Dendritic cell treated with granulocyte-macrophage colony-stimulating factor and Interleukin-4, amounts not matched to agents 40 ng/mL and 50 ng/mL, for 4 days (primary cell): ENCODE results near the gene HMCN2.

Source experiments
- H3K27ac Mint-ChIP-seq: one replicate; pipeline ENCODE4 v1.8.0; 2022; ENCODE audit warnings: mild to moderate bottlenecking, mixed read lengths
- H3K27me3 Mint-ChIP-seq: one replicate; pipeline ENCODE4 v1.8.0; 2022; ENCODE audit warnings: mild to moderate bottlenecking, mixed read lengths
- H3K36me3 Mint-ChIP-seq: one replicate; pipeline ENCODE4 v1.8.0; 2022; ENCODE audit warnings: low read depth, mixed read lengths
- H3K4me1 Mint-ChIP-seq: one replicate; pipeline ENCODE4 v1.8.0; 2022; ENCODE audit warnings: low read depth, mixed read lengths
- H3K4me3 Mint-ChIP-seq: one replicate; pipeline ENCODE4 v1.8.0; 2022; ENCODE audit warnings: mild to moderate bottlenecking, moderate library complexity, mixed read lengths
- H3K9me3 Mint-ChIP-seq: one replicate; pipeline ENCODE4 v1.8.0; 2022; ENCODE audit warnings: mixed read lengths
- intact Hi-C: fragments of 100-400 bp; cut with micrococcal nuclease; formaldehyde crosslinking; loops from one replicate; pipeline ENCODE4 v1.15.0; 2022

HMCN2 gene

GRCh38 chr9:130360672-130361071 lies 95.1 kb downstream of the HMCN2 start:
- H3K36me3 Mint-ChIP-seq, result no peaks in the 10 kb centered on the region
- H3K9me3 Mint-ChIP-seq, result no peaks in the 10 kb centered on the region
- no peaks in the 10 kb centered on the region for H3K4me1 Mint-ChIP-seq
- H3K27me3 Mint-ChIP-seq, result no peaks in the 10 kb centered on the region
- H3K27ac Mint-ChIP-seq, result no peak overlapping the region
- no peak overlapping the region for H3K4me3 Mint-ChIP-seq
- intact Hi-C loops, result no loop called here

GRCh38 chr9:130361873-130362362 lies 96.4 kb downstream of the HMCN2 start:
- no peaks in the 10 kb centered on the region for H3K4me1 Mint-ChIP-seq
- H3K9me3 Mint-ChIP-seq, result no peaks in the 10 kb centered on the region
- H3K4me3 Mint-ChIP-seq, result no peak overlapping the region
- H3K27me3 Mint-ChIP-seq, result no peaks in the 10 kb centered on the region
- no peak overlapping the region for H3K27ac Mint-ChIP-seq
- intact Hi-C loops, result no loop called here
- H3K36me3 Mint-ChIP-seq, result no peaks in the 10 kb centered on the region

- intact Hi-C loops, result no loop called here
- H3K4me3 Mint-ChIP-seq, result no peak overlapping the region
- H3K9me3 Mint-ChIP-seq, result no peaks in the 10 kb centered on the region
- H3K36me3 Mint-ChIP-seq, result no peaks in the 10 kb centered on the region
- H3K27ac Mint-ChIP-seq, result no peak overlapping the region
- H3K27me3 Mint-ChIP-seq, result no peaks in the 10 kb centered on the region
- no peaks in the 10 kb centered on the region for H3K4me1 Mint-ChIP-seq
Observed at GRCh38 chr9:130362691-130363090, 97.1 kb downstream of the HMCN2 start.

- no peak overlapping the region for H3K27ac Mint-ChIP-seq
- no peak overlapping the region for H3K4me3 Mint-ChIP-seq
- peaks cover 9% of the 10 kb centered on the region for H3K27me3 Mint-ChIP-seq
- intact Hi-C loops, result no loop called here
- no peaks in the 10 kb centered on the region for H3K4me1 Mint-ChIP-seq
- no peaks in the 10 kb centered on the region for H3K36me3 Mint-ChIP-seq
- H3K9me3 Mint-ChIP-seq, result no peaks in the 10 kb centered on the region
Observed at GRCh38 chr9:130363755-130364404, 98.3 kb downstream of the HMCN2 start.

GRCh38 chr9:130364619-130365322 lies 99.2 kb downstream of the HMCN2 start:
- H3K4me3 Mint-ChIP-seq, result no peak overlapping the region

GRCh38 chr9:130365323-130365721 lies 99.8 kb downstream of the HMCN2 start:
- H3K4me3 Mint-ChIP-seq, result no peak overlapping the region
- H3K36me3 Mint-ChIP-seq, result no peaks in the 10 kb centered on the region
- no peaks in the 10 kb centered on the region for H3K9me3 Mint-ChIP-seq
- intact Hi-C loops, result no loop called here
- H3K27ac Mint-ChIP-seq, result no peak overlapping the region
- peaks cover 9% of the 10 kb centered on the region for H3K27me3 Mint-ChIP-seq
- no peaks in the 10 kb centered on the region for H3K4me1 Mint-ChIP-seq

More at GRCh38 chr9:130364619-130365322, 99.2 kb downstream of the HMCN2 start:
- no peak overlapping the region for H3K27ac Mint-ChIP-seq
- intact Hi-C loops, result no loop called here
- no peaks in the 10 kb centered on the region for H3K9me3 Mint-ChIP-seq
- H3K4me1 Mint-ChIP-seq, result no peaks in the 10 kb centered on the region
- H3K27me3 Mint-ChIP-seq, result peaks cover 9% of the 10 kb centered on the region
- H3K36me3 Mint-ChIP-seq, result no peaks in the 10 kb centered on the region

GRCh38 chr9:130366072-130366471 lies 100.5 kb downstream of the HMCN2 start:
- Mint-ChIP-seq H3K4me1 (no peaks in the 10 kb centered on the region), H3K9me3 (no peaks in the 10 kb centered on the region), H3K4me3 (no peak overlapping the region), H3K27ac (no peak overlapping the region), H3K36me3 (no peaks in the 10 kb centered on the region), H3K27me3 (peaks cover 9% of the 10 kb centered on the region)
- intact Hi-C loops, result no loop called here

- Mint-ChIP-seq H3K27ac (no peak overlapping the region), H3K9me3 (no peaks in the 10 kb centered on the region), H3K36me3 (no peaks in the 10 kb centered on the region)
Observed at GRCh38 chr9:130366888-130367550, 101.5 kb downstream of the HMCN2 start.

GRCh38 chr9:130368631-130369103 lies 103.1 kb downstream of the HMCN2 start:
- Mint-ChIP-seq H3K27ac (no peak overlapping the region), H3K4me3 (no peak overlapping the region), H3K27me3 (peaks cover 9% of the 10 kb centered on the region), H3K36me3 (no peaks in the 10 kb centered on the region), H3K4me1 (no peaks in the 10 kb centered on the region), H3K9me3 (no peaks in the 10 kb centered on the region)
- intact Hi-C loops, result no loop called here

More at GRCh38 chr9:130366888-130367550, 101.5 kb downstream of the HMCN2 start:
- Mint-ChIP-seq H3K4me3 (no peak overlapping the region), H3K27me3 (peaks cover 9% of the 10 kb centered on the region), H3K4me1 (no peaks in the 10 kb centered on the region)
- intact Hi-C loops, result no loop called here

- no peaks in the 10 kb centered on the region for H3K9me3 Mint-ChIP-seq
- H3K4me1 Mint-ChIP-seq, result no peaks in the 10 kb centered on the region
- H3K4me3 Mint-ChIP-seq, result no peak overlapping the region
- no peaks in the 10 kb centered on the region for H3K36me3 Mint-ChIP-seq
- intact Hi-C loops, result no loop called here
- H3K27ac Mint-ChIP-seq, result no peak overlapping the region
- H3K27me3 Mint-ChIP-seq, result peaks cover 9% of the 10 kb centered on the region
Observed at GRCh38 chr9:130370226-130370625, 104.7 kb downstream of the HMCN2 start.

GRCh38 chr9:130371196-130371966 lies 105.8 kb downstream of the HMCN2 start:
- no peaks in the 10 kb centered on the region for H3K9me3 Mint-ChIP-seq
- no peak overlapping the region for H3K27ac Mint-ChIP-seq
- H3K27me3 Mint-ChIP-seq, result peaks cover 9% of the 10 kb centered on the region
- intact Hi-C loops, result no loop called here
- H3K36me3 Mint-ChIP-seq, result no peaks in the 10 kb centered on the region
- no peaks in the 10 kb centered on the region for H3K4me1 Mint-ChIP-seq
- no peak overlapping the region for H3K4me3 Mint-ChIP-seq

- no peak overlapping the region for H3K27ac Mint-ChIP-seq
- no peaks in the 10 kb centered on the region for H3K9me3 Mint-ChIP-seq
- H3K4me3 Mint-ChIP-seq, result no peak overlapping the region
- no peaks in the 10 kb centered on the region for H3K4me1 Mint-ChIP-seq
- no peaks in the 10 kb centered on the region for H3K36me3 Mint-ChIP-seq
- peaks cover 9% of the 10 kb centered on the region for H3K27me3 Mint-ChIP-seq
- intact Hi-C loops, result no loop called here
Observed at GRCh38 chr9:130372057-130372456, 106.5 kb downstream of the HMCN2 start.

- Mint-ChIP-seq H3K4me3 (no peak overlapping the region), H3K27me3 (peaks cover under 1% of the 10 kb centered on the region), H3K27ac (no peak overlapping the region), H3K36me3 (no peaks in the 10 kb centered on the region), H3K4me1 (no peaks in the 10 kb centered on the region), H3K9me3 (no peaks in the 10 kb centered on the region)
- intact Hi-C loops, result no loop called here
Observed at GRCh38 chr9:130373679-130374325, 108.2 kb downstream of the HMCN2 start.
